Measurements from ENCODE around the gene MVB12A.

DNA sequence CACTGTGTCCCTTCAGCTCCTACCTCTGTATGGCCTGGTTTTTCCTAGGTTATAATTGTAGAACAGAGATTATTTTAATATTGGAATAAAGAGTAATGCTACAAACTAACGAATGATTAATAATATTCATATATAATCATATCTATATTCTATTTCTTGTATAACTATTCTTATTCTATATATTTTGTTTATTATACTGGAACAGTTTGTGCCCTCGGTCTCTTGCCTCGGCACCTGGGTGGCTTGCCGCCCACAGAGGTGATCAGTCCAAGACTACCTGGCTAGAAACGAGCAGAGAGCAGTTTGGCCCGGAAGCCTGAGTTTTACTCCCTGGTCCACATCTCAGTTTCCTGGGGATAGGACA, 46.6 kb downstream of the MVB12A start:
- TF ChIP-seq YY1 (IDR thresholded peaks at IDR 0.05; ENCODE audit: insufficient read depth, insufficient read length) (no peak), ZNF274 (IDR thresholded peaks at IDR 0.05; ENCODE audit: low read depth, low read length) (no peak), SUZ12 (IDR thresholded peaks at IDR 0.05; ENCODE audit: extremely low read depth, insufficient read depth, insufficient read length) (no peak)

All from NT2/D1 (cell line).